GM12878 (cell line): ENCODE measurements around the gene RPAP3. TPM values are rescaled to one million over a fixed set of nuclear protein-coding genes. Genes with fewer than 3 reads are reported as not detected.
A peak's percentile ranks its signal among the peaks of the same experiment; 100 is the strongest.

ENCODE experiments used
- ATAC-seq: fragments of 200-7000 bp; cut with Tn5 transposase; 3 replicates; pipeline ENCODE4 v1.9.1; 2020; ENCODE audit warnings: mild to moderate bottlenecking, moderate library complexity
- BruUV-seq: library from RNA; stranded (reverse); fragments of 400-500 nt; replicated peaks from 2 replicates; lab custom pipeline; 2021; lab: Mats Ljungman, UMichigan
- CTCF ChIA-PET: fragments of 300-600 bp; sonication (Branson Sonifier 250); formaldehyde crosslinking; extraction: SDS; loops from one replicate; lab custom pipeline; 2021; ENCODE audit warnings: inconsistent platforms; lab: Yijun Ruan, JAX
- POLR2A ChIA-PET: fragments of 350-600 bp; formaldehyde crosslinking; extraction: SDS; loops from one replicate; lab custom pipeline; 2021; ENCODE audit warnings: inconsistent platforms; lab: Charles Lee
- RAD21 ChIA-PET: fragments of 300-600 bp; sonication (Branson Sonifier 250); formaldehyde crosslinking; loops from one replicate; lab custom pipeline; 2023; ENCODE audit warnings: antibody characterized with exemption; ENCODE audit not compliant: unreplicated experiment; lab: Charles Lee
- SMC1A ChIA-PET: fragments of 300-600 bp; sonication (Branson Sonifier 250); formaldehyde crosslinking; loops from one replicate; lab custom pipeline; 2023; ENCODE audit not compliant: unreplicated experiment, uncharacterized antibody; lab: Charles Lee
- DNase-seq: peaks from one replicate; pipeline ENCODE4 v3.0.0-alpha.2; 2011; ENCODE audit warnings: low read depth, low spot score
- FAIRE-seq: peaks from 3 replicates; lab custom pipeline; 2011; peaks lifted over from hg19 to GRCh38; lab: Jason Lieb, UNC
- H2AFZ ChIP-seq: 2 replicates; pipeline ENCODE4 v1.6.0; 2011; ENCODE audit warnings: low read depth, low read length, control low read depth; ENCODE audit not compliant: control insufficient read depth
- H3K27ac ChIP-seq: 2 replicates; pipeline ENCODE4 v1.5.1; 2011; ENCODE audit warnings: control low read depth; ENCODE audit not compliant: control insufficient read depth, insufficient read depth
- H3K27me3 ChIP-seq, 2 experiments: replicated peaks in 1 of 2; 2 replicates each; pipeline versions ENCODE4 v1.6.0 to v1.6.1; 2011; ENCODE audit warnings: low read length in 1 of 2; ENCODE audit not compliant: control insufficient read depth in 2 of 2, insufficient read depth in 2 of 2
- H3K36me3 ChIP-seq, 2 experiments: 2 replicates each; pipeline ENCODE4 v1.5.1; 2011; ENCODE audit warnings: low read length in 1 of 2; ENCODE audit not compliant: control insufficient read depth in 2 of 2, insufficient read depth in 2 of 2
- H3K4me1 ChIP-seq: 2 replicates; pipeline ENCODE4 v1.6.1; 2011; ENCODE audit warnings: mild to moderate bottlenecking, low read length, moderate library complexity, mixed read lengths; ENCODE audit not compliant: control insufficient read depth, insufficient read depth
- H3K4me2 ChIP-seq: 2 replicates; pipeline ENCODE4 v1.6.0; 2011; ENCODE audit warnings: control low read depth; ENCODE audit not compliant: control insufficient read depth, insufficient read depth
- H3K4me3 ChIP-seq: fragments of 200-600 bp; sonication (generic); 2 replicates; pipeline ENCODE4 v1.5.1; 2016
- H3K79me2 ChIP-seq: 2 replicates; pipeline ENCODE4 v1.6.0; 2011; ENCODE audit warnings: low read length; ENCODE audit not compliant: control insufficient read depth, insufficient read depth
- H3K9ac ChIP-seq: 2 replicates; pipeline ENCODE4 v1.8.0; 2011; ENCODE audit warnings: low read length, control low read depth, mixed read lengths; ENCODE audit not compliant: control insufficient read depth, insufficient read depth
- H3K9me3 ChIP-seq: replicated peaks from 3 replicates; pipeline ENCODE4 v1.5.1; 2011; ENCODE audit warnings: mild to moderate bottlenecking, low read length; ENCODE audit not compliant: control insufficient read depth, insufficient read depth
- H4K20me1 ChIP-seq: 2 replicates; pipeline ENCODE4 v1.6.0; 2011; ENCODE audit not compliant: control insufficient read depth, insufficient read depth
- CEBPB ChIP-seq, 2 experiments: fragments of 150-350 bp in 1 of 2; IDR thresholded peaks; 2 replicates each; pipeline ENCODE4 v1.6.1; 2012 to 2014; ENCODE audit warnings: low read depth in 2 of 2, low read length in 2 of 2, borderline replicate concordance in 1 of 2, inconsistent platforms in 1 of 2
- DPF2 ChIP-seq: fragments of 450-650 bp; IDR thresholded peaks from 2 replicates; pipeline ENCODE4 v1.6.1; 2017; ENCODE audit warnings: mild to moderate bottlenecking
- ESRRA ChIP-seq: IDR thresholded peaks from 2 replicates; pipeline ENCODE4 v1.6.1; 2012; ENCODE audit warnings: mild to moderate bottlenecking, low read length, improper control_type of control experiment
- HDGF ChIP-seq: fragments of 450-650 bp; IDR thresholded peaks from 2 replicates; pipeline ENCODE4 v1.6.1; 2016; ENCODE audit warnings: antibody characterized with exemption
- NR2C2 ChIP-seq: IDR thresholded peaks from 2 replicates; pipeline ENCODE4 v1.6.1; 2011; ENCODE audit warnings: borderline replicate concordance, low read depth; ENCODE audit not compliant: control insufficient read depth, insufficient read length
- PAX5 ChIP-seq: IDR thresholded peaks from 2 replicates; pipeline ENCODE4 v1.6.1; 2011; ENCODE audit warnings: low read depth, low read length, borderline replicate concordance
- RAD21 ChIP-seq: IDR thresholded peaks from 2 replicates; pipeline ENCODE4 v1.6.1; 2011; ENCODE audit warnings: mild to moderate bottlenecking, low read depth, low read length, moderate library complexity; ENCODE audit not compliant: insufficient read depth
- SMAD5 ChIP-seq: IDR thresholded peaks from 2 replicates; pipeline ENCODE4 v1.6.1; 2016; ENCODE audit warnings: antibody characterized with exemption, low read depth
- SMC3 ChIP-seq: IDR thresholded peaks from 2 replicates; pipeline ENCODE4 v1.6.1; 2011; ENCODE audit warnings: low read length, improper control_type of control experiment, borderline replicate concordance
- SP1 ChIP-seq: IDR thresholded peaks from one replicate; pipeline ENCODE4 v1.6.1; 2011; ENCODE audit warnings: low read depth, low read length
- SUPT20H ChIP-seq: IDR thresholded peaks from 2 replicates; pipeline ENCODE4 v1.6.1; 2011; ENCODE audit warnings: low read depth, mild to moderate bottlenecking, low read length, moderate library complexity, borderline replicate concordance; ENCODE audit not compliant: control insufficient read depth
- TCF12 ChIP-seq: IDR thresholded peaks from 2 replicates; pipeline ENCODE4 v1.6.1; 2011; ENCODE audit warnings: low read depth, mild to moderate bottlenecking, low read length
- ZNF24 ChIP-seq: fragments of 450-650 bp; IDR thresholded peaks from 2 replicates; pipeline ENCODE4 v1.6.1; 2017; ENCODE audit warnings: antibody characterized with exemption, mild to moderate bottlenecking
- WGBS: methylation state at CpG from one replicate; pipeline ENCODE4 v1.1.6; 2016; ENCODE audit warnings: low lambda C conversion rate; ENCODE audit not compliant: insufficient replicate concordance, insufficient coverage; ENCODE audit errors: missing lambda C conversion rate; 5-methylcytosine and 5-hydroxymethylcytosine counted together
- in situ Hi-C: fragments of 300-500 bp; cut with MboI; formaldehyde crosslinking; loops from 9 replicates; pipeline ENCODE4 v1.14.3; 2018; ENCODE audit warnings: mixed read lengths
- intact Hi-C: fragments of 100-400 bp; cut with micrococcal nuclease; formaldehyde crosslinking; loops from one replicate; pipeline ENCODE4 v1.14.2; 2022; ENCODE audit not compliant: unreplicated experiment
- polyA plus RNA-seq, 11 experiments: library from polyadenylated mRNA; depleted of rRNA in 4 of 11; unstranded in 6 of 11; stranded (reverse) in 5 of 11; fragments of >200 nt; fragmentation: Nextera tagmentation in 4 of 11; fragmentation: Illumina TruSeq in 1 of 11; extraction: Ambion mirVana in 4 of 11; extraction: Trizol in 1 of 11; gene quantifications; 1 replicate in 1 of 11; 2 replicates in 10 of 11; pipeline versions ENCODE4 v1.2.1 to v1.2.3, GENCODE V29; 2011 to 2016; ENCODE audit warnings: inconsistent platforms in 2 of 11, missing spikeins in 2 of 11, low read depth in 1 of 11
- total RNA-seq, 4 experiments: library from RNA; depleted of rRNA in 3 of 4; stranded (reverse); fragments of >200 nt in 3 of 4; fragmentation: Illumina TruSeq in 1 of 4; extraction: Trizol in 1 of 4; gene quantifications; 2 replicates each; pipeline versions ENCODE4 v1.2.1 to v1.2.3, GENCODE V29; 2013 to 2021
- TF ChIP-seq, protein P1 (sequence below), 3 experiments: IDR thresholded peaks in 2 of 3; conservative IDR thresholded peaks in 1 of 3; 2 replicates each; pipeline ENCODE4 v1.5.1; 2011; ENCODE audit warnings: low read depth in 3 of 3, low read length in 3 of 3, mild to moderate bottlenecking in 3 of 3, control low read depth in 2 of 3, moderate library complexity in 2 of 3, inconsistent platforms in 1 of 3, mixed read lengths in 1 of 3; ENCODE audit not compliant: control insufficient read depth in 2 of 3, insufficient read depth in 1 of 3; ENCODE audit errors: extremely low read depth in 1 of 3
- TF ChIP-seq, protein P2 (sequence below): fragments of 450-650 bp; IDR thresholded peaks from 2 replicates; pipeline ENCODE4 v1.6.1; 2017; ENCODE audit warnings: borderline replicate concordance

RPAP3 gene
- total and polyA plus RNA-seq, 10 of the 15 experiments (the other 5 are each of a cell fraction or from before 2014, with no cell fraction given), result 14.1 to 50.6 (median 28.4) TPM

DNA sequence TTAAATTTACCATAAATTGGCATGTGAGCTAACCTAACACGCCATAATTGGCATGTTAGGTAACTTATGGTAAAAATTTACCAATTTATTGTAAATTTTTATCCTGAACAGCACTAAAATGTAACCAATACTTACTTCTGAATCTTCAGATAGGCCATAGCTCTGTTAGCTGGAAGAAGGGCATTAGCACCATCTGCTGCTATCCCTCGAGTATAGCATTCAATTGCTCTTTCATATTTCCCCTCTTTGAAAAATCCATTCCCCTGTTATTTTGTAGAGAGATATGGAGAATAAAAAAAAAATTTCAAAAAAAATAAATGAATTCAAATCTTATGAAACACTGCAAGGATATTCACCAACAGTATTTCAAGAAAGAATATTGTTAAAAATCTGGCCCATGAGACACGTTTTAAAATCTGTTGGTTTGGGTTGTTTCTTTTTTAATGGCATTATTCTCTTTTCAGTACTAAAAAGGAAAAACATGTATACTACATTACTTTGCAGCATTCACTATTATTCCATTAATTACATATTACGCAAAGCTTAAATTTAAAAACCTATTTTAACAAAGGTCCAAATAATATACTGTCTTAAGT lies 19.1 kb downstream of the RPAP3 start:
- Histone ChIP-seq H3K9ac (no peak overlapping the region), H3K36me3 (peaks cover 1 to 8% of the 10 kb centered on the region in 2 experiments; a peak in 3 of 4 replicates), H3K79me2 (no peaks in the 10 kb centered on the region), H2AFZ (no peak overlapping the region), H3K4me2 (no peak overlapping the region), H3K27ac (no peak overlapping the region), H3K9me3 (no peaks in the 10 kb centered on the region), H4K20me1 (no peaks in the 10 kb centered on the region), H3K4me3 (no peak overlapping the region), H3K27me3 (no peaks in the 10 kb centered on the region), H3K4me1 (no peaks in the 10 kb centered on the region)
- DNase-seq, result no peak
- no peak for FAIRE-seq
- TF ChIP-seq ZNF24 (no peak), RAD21 (peak; percentile 75), ESRRA (no peak), NR2C2 (no peak), PAX5 (no peak), SP1 (no peak), CEBPB (IDR thresholded peaks at IDR 0.05; ENCODE audit: borderline replicate concordance in 1 of 2, low read depth in 2 of 2, low read length in 2 of 2) (no peak), SMC3 (peak; percentile 61; the same call in 1 of the 2 replicates), HDGF (no peak), SUPT20H (no peak), TCF12 (no peak), SMAD5 (no peak), DPF2 (no peak)
- TF ChIP-seq, protein P1, sequence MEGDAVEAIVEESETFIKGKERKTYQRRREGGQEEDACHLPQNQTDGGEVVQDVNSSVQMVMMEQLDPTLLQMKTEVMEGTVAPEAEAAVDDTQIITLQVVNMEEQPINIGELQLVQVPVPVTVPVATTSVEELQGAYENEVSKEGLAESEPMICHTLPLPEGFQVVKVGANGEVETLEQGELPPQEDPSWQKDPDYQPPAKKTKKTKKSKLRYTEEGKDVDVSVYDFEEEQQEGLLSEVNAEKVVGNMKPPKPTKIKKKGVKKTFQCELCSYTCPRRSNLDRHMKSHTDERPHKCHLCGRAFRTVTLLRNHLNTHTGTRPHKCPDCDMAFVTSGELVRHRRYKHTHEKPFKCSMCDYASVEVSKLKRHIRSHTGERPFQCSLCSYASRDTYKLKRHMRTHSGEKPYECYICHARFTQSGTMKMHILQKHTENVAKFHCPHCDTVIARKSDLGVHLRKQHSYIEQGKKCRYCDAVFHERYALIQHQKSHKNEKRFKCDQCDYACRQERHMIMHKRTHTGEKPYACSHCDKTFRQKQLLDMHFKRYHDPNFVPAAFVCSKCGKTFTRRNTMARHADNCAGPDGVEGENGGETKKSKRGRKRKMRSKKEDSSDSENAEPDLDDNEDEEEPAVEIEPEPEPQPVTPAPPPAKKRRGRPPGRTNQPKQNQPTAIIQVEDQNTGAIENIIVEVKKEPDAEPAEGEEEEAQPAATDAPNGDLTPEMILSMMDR (IDR thresholded peaks at IDR 0.05 in 2 of 3, conservative IDR thresholded peaks at IDR 0.05 in 1 of 3; ENCODE audit: control insufficient read depth in 2 of 3, extremely low read depth in 1 of 3, insufficient read depth in 1 of 3, low read depth in 3 of 3, low read length in 3 of 3), result peak; percentile 51 to 67 (median 56); a peak in 5 of 6 replicates
- TF ChIP-seq, protein P2, sequence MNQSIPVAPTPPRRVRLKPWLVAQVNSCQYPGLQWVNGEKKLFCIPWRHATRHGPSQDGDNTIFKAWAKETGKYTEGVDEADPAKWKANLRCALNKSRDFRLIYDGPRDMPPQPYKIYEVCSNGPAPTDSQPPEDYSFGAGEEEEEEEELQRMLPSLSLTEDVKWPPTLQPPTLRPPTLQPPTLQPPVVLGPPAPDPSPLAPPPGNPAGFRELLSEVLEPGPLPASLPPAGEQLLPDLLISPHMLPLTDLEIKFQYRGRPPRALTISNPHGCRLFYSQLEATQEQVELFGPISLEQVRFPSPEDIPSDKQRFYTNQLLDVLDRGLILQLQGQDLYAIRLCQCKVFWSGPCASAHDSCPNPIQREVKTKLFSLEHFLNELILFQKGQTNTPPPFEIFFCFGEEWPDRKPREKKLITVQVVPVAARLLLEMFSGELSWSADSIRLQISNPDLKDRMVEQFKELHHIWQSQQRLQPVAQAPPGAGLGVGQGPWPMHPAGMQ, result no peak
- WGBS, result 78% methylated on average over 4 of the region's 4 CpGs
- intact Hi-C loops, result no loop called here
- SMC1A ChIA-PET, result interaction anchor here (0.6 to 2.2 kb wide), 13 partner anchors 12 to 654 kb away, joined by 3 to 23 read pairs (median 3); no protein-coding TSS in a partner anchor
- POLR2A ChIA-PET, result no interaction called here
- BruUV-seq, result no TSS peak
- RAD21 ChIA-PET, result interaction anchor here (1.1 to 1.9 kb wide), 5 partner anchors 11 to 655 kb away, joined by 4 to 16 read pairs (median 8); no protein-coding TSS in a partner anchor
- in situ Hi-C loops, result loop anchor here (10.0 kb wide), 1 partner anchor 652 kb away; no protein-coding TSS in a partner anchor
- CTCF ChIA-PET, result interaction anchor here (0.6 to 5.4 kb wide), 14 partner anchors 11 to 654 kb away, joined by 3 to 65 read pairs (median 4); no protein-coding TSS in a partner anchor
- peak; percentile 66 for ATAC-seq
